HG02852 (cell line): ENCODE data around the gene RING1.

Source experiments
- ATAC-seq: cut with Tn5 transposase; IDR thresholded peaks from one replicate; pipeline ENCODE4 v1.9.1; 2021; ENCODE audit warnings: mild to moderate bottlenecking, moderate library complexity; ENCODE audit not compliant: unreplicated experiment

Gene RING1

GRCh38 chr6:33208091-33208967 lies at the start of gene RING1:
TSS of gene RING1 (plus strand) at chr6:33208500. CDS start at chr6:33208823, 323 bp downstream.
- ATAC-seq = no peak

- no peak for ATAC-seq
Measured at GRCh38 chr6:33160096-33160495, 48.2 kb upstream of the RING1 start.

GRCh38 chr6:33160728-33161344 lies 47.5 kb upstream of the RING1 start:
- ATAC-seq = no peak

- no peak for ATAC-seq
Measured at GRCh38 chr6:33161354-33162331, 46.7 kb upstream of the RING1 start.

GRCh38 chr6:33163540-33163939 lies 44.8 kb upstream of the RING1 start:
- ATAC-seq = no peak

GRCh38 chr6:33164176-33164575 lies 44.1 kb upstream of the RING1 start:
- no peak for ATAC-seq

- ATAC-seq = no peak
Measured at GRCh38 chr6:33164665-33165373, 43.5 kb upstream of the RING1 start.

GRCh38 chr6:33165581-33166258 lies 42.6 kb upstream of the RING1 start:
- ATAC-seq = no peak

- no peak for ATAC-seq
Measured at GRCh38 chr6:33166363-33166762, 41.9 kb upstream of the RING1 start.

GRCh38 chr6:33166811-33167210 lies 41.5 kb upstream of the RING1 start:
- ATAC-seq = no peak

- ATAC-seq = no peak
Measured at GRCh38 chr6:33167374-33168283, 40.7 kb upstream of the RING1 start.

GRCh38 chr6:33168284-33168601 lies 40.1 kb upstream of the RING1 start:
- ATAC-seq = no peak

- ATAC-seq = no peak
Measured at GRCh38 chr6:33168639-33169038, 39.7 kb upstream of the RING1 start.

- no peak for ATAC-seq
Measured at GRCh38 chr6:33169291-33170175, 38.8 kb upstream of the RING1 start.

- ATAC-seq = no peak
Measured at GRCh38 chr6:33170176-33171015, 37.9 kb upstream of the RING1 start.

- ATAC-seq = no peak
Measured at GRCh38 chr6:33171016-33171879, 37.1 kb upstream of the RING1 start.
